SK-MEL-5 (cell line): ENCODE measurements around the gene TTBK2. TPM values are rescaled to one million over a fixed set of nuclear protein-coding genes. Genes with fewer than 3 reads are reported as not detected.

ENCODE experiments used
- DNase-seq: peaks from one replicate; pipeline ENCODE4 v3.0.0-alpha.2; 2016; ENCODE audit warnings: low read depth, low spot score
- in situ Hi-C: cut with HindIII; loops from 2 replicates; pipeline ENCODE4 v1.10.0; 2016; ENCODE audit warnings: low sequenced_read_pairs, high pct_unique_total_duplicates, low pct_unique_long_range_greater_than_20kb
- small RNA-seq, 2 experiments: library from RNA; depleted of rRNA; stranded (forward); fragments of <200 nt; gene quantifications; one replicate each; pipeline ENCODE3, GENCODE V24; 2014
- total RNA-seq: library from RNA; depleted of rRNA; stranded (reverse); fragments of >200 nt; shearing (Covaris generic); gene quantifications from 2 replicates; pipeline ENCODE4 v1.2.3, GENCODE V29; 2014; rRNA removed

The TTBK2 gene
- total RNA-seq, 1 experiment from 2014 or later, result 5.6 TPM

DNA sequence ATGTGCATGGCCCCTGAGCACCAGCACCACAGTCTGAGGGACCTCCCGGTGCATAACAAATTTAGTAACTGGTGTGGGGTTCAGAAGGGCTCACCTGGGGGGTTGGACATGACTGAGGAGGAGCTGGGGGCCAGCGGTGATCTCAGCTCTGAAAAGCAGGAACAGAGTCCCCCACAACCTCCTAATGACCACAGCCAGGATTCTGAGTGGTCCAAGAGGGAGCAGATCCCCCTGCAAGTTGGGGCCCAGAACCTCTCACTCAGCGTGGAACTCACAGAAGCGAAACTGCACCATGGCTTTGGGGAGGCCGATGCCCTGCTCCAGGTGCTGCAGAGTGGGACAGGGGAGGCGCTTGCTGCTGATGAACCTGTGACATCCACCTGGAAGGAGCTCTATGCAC is 226.6 kb downstream of the TTBK2 start:
- no peak for DNase-seq
- in situ Hi-C loops, result no loop called here

DNA sequence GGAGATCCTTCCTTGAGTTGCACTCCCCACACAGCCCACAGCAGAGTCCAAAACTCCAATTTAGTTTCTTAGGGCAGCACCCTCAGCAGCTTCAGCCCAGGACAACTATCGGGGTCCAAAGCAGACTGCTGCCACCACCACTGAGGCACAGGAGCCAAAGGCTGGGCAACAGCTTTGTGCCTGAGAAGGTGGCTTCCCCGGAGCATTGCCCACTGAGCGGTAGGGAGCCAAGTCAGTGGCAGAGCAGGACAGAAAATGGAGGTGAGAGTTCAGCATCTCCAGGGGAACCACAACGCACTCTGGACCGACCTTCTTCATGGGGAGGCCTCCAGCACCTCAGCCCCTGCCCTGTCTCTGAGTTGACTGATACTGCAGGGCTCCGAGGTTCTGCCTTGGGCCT is 227.1 kb downstream of the TTBK2 start:
- in situ Hi-C loops, result no loop called here
- no peak for DNase-seq

DNA sequence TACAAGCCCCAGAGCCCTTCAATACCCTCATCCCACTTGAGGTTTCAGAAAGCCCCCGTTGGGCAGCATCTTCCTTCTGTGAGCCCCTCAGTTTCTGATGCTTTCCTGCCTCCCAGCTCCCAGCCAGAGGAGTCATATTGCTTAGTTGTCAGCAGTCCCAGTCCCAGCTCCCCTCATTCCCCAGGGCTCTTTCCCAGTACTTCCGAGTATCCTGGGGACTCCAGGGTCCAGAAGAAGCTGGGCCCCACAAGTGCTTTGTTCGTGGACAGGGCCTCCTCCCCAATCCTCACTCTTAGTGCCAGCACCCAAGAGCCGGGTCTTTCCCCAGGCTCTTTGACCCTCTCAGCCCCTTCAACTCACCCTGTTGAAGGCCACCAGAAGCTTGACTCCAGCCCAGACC is 227.6 kb downstream of the TTBK2 start:
- no peak for DNase-seq
- in situ Hi-C loops, result no loop called here

DNA sequence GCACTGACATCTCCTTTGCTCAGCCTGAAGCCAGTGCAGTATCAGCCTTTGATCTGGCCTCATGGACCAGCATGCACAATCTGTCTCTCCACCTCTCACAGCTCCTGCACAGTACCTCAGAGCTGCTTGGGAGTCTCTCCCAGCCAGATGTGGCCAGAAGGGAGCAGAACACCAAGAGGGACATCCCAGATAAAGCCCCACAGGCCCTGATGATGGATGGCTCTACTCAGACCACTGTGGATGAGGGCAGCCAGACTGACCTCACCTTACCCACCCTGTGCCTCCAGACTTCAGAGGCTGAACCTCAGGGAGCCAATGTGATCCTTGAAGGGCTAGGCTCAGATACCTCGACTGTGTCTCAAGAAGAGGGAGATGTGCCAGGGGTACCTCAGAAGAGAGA is 228.0 kb downstream of the TTBK2 start:
- in situ Hi-C loops, result no loop called here
- no peak for DNase-seq

DNA sequence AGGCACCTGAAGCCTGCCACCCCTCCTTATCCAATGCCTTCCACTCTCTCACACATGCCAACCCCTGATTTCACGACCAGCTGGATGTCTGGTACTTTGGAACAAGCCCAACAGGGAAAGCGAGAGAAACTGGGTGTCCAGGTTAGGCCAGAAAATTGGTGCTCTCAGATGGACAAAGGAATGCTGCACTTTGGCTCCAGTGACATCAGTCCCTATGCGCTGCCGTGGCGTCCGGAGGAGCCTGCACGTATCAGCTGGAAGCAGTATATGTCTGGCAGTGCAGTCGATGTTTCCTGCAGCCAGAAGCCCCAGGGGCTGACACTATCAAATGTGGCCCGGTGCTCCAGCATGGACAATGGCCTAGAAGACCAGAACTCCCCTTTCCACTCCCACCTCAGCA is 228.8 kb downstream of the TTBK2 start:
- no peak for DNase-seq
- in situ Hi-C loops, result no loop called here

DNA sequence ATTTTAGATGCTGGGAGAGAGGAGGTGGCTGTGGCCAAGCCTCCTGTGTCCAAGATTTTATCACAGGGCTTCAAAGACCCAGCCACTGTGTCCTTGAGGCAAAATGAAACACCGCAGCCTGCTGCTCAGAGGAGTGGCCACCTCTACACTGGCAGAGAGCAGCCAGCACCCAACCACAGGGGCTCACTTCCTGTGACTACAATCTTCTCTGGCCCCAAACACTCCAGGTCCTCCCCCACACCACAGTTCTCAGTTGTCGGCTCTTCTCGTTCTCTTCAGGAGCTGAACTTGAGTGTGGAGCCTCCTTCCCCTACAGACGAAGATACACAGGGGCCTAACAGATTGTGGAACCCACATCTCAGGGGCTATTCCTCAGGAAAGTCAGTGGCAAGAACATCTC is 229.3 kb downstream of the TTBK2 start:
- DNase-seq, result no peak
- in situ Hi-C loops, result no loop called here

Small RNAs within 50 kb of the gene (small RNA-seq; reads per million reads assigned to genes)
- gene KRT8P50, result 0 reads per million in 2 experiments

Other genes with a start within 250 kb of the TTBK2 start
- 8.7 and 11.8 TPM in 2 replicates for gene CDAN1, start 183.7 kb downstream of the TTBK2 start, total RNA-seq
- gene UBR1, start 185.3 kb upstream of the TTBK2 start, total RNA-seq, result 28.4 and 28.7 TPM in 2 replicates
- gene TMEM62, start 212.8 kb upstream of the TTBK2 start, total RNA-seq, result 21.6 and 22.0 TPM in 2 replicates